AG20443 (cell line): ENCODE data around the gene ODAPH.
"Not testable (repeated sequence)": the region's sequence is repeated elsewhere in the genome, so short reads cannot be mapped to it uniquely, and the experiment has no call there.

Experiments used
- DNase-seq: peaks from one replicate; pipeline ENCODE4 v3.0.0; 2012; ENCODE audit warnings: low spot score, mixed read lengths

The ODAPH gene, protein sequence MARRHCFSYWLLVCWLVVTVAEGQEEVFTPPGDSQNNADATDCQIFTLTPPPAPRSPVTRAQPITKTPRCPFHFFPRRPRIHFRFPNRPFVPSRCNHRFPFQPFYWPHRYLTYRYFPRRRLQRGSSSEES

GRCh38 chr4:75555294-75556164 is at the start of gene ODAPH:
Gene ODAPH (plus strand): TSS chr4:75556066. CDS start chr4:75556083, 17 bp downstream.
- no peak for DNase-seq

- DNase-seq, result not testable (repeated sequence)
Measured at GRCh38 chr4:75509592-75509991, 46.3 kb upstream of the ODAPH start.

DNA sequence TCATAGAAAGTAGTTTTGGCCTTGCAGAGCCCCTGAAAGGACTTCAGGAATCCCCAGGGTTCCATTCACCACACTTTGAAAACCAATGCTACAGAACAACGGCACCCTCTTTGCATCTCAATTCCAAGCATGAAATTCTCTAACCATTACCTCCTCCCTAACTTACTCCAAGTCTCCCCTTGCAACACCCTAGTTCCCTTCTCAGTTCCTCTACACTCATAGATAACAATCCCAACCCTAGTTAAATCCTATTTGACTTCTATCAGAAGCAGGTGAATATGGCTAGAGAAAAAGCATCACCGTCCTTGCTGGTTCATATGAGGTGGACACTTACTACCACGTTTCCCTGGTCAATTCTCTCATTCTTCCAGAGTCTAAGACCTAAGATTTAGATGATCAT is 44.0 kb upstream of the ODAPH start:
- no peak for DNase-seq

DNA sequence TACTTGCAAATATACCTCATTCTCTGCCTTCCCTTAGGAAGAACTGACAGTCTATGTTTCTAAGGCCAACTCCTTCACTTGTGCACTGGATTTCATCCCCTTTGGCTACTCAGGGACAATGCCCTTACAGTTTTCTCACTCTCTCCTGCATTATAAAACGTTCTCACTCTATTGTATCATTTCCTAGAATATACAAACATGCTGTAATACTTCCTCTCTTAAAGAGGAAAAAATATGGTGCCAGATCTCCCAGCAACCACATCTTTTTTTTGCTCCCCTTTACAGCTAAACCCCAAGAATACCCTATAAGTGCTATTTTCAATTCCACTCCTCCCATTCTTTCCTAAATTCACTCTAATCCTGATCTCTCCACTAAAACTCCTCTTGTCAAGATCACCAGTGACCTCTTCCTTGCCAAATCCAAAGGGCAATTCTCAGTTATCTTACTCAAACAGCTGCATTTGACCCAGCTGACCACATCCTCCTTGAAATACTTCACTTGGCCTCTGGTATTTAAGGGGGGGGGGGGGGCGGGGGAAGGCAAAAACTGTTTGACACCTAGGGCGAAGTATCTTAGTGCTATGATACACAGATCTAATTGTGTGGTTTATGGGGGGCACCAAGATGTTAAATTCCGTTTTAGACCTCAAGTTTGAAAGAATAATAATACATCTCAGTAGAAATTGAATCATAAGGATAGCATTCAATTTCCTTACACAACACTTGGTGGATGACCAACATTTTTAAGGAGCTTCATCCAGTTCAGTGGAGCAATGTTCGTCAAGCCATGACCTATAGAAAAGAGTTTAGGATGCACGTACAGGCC is 43.3 kb upstream of the ODAPH start:
- peak; percentile 37 for DNase-seq

GRCh38 chr4:75513526-75514130 is 42.2 kb upstream of the ODAPH start:
- no peak for DNase-seq

DNA sequence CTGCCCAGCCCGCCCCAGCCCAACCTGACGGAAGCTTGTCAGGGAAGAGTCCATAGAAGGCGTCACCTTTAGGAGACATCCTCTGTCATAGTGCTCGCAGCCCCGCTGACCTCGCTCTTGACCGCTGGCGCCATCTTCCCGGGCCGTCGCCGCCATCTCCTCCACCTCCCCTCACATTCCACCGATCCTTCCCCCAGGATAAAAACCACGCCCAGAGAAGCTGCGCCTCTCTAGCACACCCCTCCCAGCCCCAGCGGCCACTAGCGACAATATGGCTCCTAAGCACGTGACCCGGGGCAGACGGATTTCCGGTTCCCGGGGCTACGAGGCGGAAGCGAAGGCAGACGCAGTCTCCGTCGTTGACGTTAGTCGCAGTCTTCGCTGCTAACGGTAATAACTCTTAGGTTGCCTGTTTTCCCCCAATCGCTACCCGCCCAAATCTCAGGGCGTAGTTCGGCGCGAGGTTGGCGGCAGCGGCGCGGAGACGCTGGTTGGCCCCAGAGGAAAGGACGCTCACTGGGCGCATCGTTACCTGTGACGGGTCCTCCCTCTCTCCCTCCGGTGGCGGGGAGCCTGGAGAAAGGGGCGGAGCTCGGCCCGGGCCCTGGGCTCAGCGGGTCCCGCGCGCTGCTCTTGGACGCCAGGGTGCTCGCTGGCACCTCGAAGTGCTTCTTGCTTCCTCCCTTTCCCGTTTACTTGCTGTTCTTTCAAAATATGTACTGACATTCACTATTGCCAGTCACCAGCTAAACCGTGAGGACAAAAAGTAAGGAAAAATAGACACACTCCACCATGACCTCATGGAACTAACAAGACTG is 41.5 kb upstream of the ODAPH start, which contains the start of the genes RCHY1 and THAP6:
Gene RCHY1 (minus strand): TSS at position 273 of the 818 bp plus-strand sequence. CDS start 117 bp downstream, at position 156.
Gene THAP6 (plus strand): TSS at position 343 of the 818 bp plus-strand sequence. CDS start 980 bp downstream, outside the sequence.
- DNase-seq, result peak; percentile 95

DNA sequence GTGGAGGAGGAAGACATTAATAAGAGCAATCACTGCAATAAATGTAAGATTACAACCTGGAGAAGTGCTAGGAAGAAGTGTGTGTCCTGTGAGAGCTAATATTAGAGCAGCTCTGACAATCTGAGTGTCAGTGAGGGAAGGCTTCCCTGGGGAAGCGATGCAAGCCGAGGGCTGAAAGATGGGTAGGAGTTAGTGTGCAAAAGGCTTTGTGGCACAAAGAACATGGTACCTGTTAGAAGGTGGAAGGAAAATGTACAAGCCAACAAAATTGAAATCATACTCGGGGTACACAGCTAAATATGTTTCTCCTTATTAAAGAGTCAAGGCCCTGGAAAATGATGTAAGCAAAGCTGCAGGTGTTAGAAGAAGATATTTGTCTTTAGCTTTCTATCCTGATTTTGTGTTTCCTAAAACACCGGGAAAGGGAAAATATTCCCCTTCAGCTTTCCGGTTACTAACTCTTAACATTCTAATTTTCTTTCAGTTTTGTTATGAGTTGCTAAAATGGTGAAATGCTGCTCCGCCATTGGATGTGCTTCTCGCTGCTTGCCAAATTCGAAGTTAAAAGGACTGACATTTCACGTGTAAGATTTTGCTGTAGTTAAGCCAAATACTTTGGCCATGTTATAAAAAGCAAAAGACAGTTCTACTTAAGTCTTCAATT is 40.8 kb upstream of the ODAPH start:
- peak; percentile 9 for DNase-seq

- no peak for DNase-seq
Measured at GRCh38 chr4:75516144-75516543, 39.7 kb upstream of the ODAPH start.

DNA sequence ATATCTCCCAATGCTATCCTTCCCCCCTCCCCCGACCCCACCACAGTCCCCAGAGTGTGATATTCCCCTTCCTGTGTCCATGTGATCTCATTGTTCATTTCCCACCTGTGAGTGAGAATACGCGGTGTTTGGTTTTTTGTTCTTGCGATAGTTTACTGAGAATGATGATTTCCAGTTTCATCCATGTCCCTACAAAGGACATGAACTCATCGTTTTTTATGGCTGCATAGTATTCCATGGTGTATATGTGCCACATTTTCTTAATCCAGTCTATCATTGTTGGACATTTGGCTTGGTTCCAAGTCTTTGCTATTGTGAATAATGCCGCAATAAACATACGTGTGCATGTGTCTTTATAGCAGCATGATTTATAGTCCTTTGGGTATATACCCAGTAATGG is 36.4 kb upstream of the ODAPH start:
- not testable (repeated sequence) for DNase-seq

- no peak for DNase-seq
Measured at GRCh38 chr4:75525086-75525485, 30.8 kb upstream of the ODAPH start.

DNA sequence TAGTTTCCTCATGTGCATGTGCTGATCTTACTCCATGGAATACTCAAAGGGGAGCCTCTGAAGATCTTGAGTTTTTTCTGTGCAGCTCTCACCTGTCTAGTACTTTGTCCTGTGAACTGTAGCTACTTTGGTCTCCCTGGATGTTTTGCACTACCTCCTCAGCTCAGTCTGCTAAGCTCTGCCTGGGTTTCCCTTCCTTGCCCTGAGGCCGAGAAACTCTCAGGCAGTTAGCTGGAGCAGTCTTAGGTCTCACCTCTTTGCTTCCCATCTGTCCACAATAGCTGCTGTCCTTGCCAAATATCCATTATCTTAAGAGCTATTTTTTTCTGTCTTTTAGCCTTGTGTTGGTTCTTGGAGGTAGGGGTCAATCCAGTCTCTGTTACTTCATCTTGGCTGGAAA is 30.0 kb upstream of the ODAPH start:
- no peak for DNase-seq

GRCh38 chr4:75527482-75527881 is 28.4 kb upstream of the ODAPH start:
- DNase-seq, result no peak

GRCh38 chr4:75530556-75531322 is 25.1 kb upstream of the ODAPH start:
- no peak for DNase-seq

DNA sequence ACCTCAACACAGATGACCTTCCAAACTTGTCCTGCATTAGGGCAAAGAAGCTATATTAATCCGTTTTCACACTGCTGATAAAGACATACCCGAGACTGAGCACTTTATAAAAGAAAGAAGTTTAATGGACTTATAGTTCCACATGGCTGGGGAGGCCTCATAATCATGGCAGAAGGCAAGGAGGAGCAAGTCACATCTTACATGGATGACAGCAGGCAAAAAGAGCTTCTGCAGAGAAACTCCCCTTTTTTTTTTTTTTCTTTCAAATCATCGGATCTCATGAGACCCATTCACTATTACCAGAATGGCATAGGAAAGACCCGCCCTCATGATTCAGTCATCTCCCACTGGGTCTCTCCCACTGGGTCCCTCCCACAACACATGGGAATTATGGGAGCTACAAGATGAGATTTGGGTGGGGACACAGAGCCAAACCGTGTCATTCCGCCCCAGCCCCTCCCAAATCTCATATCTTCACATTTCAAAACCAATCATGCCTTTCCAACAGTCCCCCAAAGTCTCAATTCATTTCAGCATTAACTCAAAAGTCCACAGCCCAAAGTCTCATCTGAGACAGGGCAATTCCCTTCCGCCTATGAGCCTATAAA is 24.2 kb upstream of the ODAPH start:
- DNase-seq, result not testable (repeated sequence)

- DNase-seq, result not testable (repeated sequence)
Measured at GRCh38 chr4:75533339-75533887, 22.5 kb upstream of the ODAPH start.

GRCh38 chr4:75533926-75534325 is 21.9 kb upstream of the ODAPH start:
- not testable (repeated sequence) for DNase-seq

- DNase-seq, result not testable (repeated sequence)
Measured at GRCh38 chr4:75537308-75537707, 18.6 kb upstream of the ODAPH start.

- DNase-seq, result peak; percentile 62
Measured at GRCh38 chr4:75542824-75543223, 13.0 kb upstream of the ODAPH start.

DNA sequence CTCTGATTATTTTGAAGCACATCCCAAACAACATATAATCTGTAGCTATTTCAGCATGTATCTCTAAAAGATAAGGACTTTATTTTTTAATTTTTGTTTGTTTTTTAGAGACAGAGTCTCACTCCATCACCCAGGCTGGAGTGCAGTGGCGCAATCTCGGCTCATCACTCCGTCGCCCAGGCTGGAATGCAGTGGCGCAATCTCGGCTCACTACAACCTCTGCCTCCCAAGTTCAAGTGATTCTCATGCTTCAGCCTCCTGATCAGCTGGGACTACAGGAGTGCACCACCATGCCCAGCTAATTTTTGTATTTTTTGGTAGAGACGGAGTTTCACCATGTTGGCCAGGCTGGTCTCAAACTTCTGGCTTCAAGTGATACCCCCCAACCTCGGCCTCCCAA is 11.6 kb upstream of the ODAPH start:
- not testable (repeated sequence) for DNase-seq
